ENCODE measurements around the gene TANGO2. TPM values are rescaled to one million over a fixed set of nuclear protein-coding genes. Genes with fewer than 3 reads are reported as not detected.
A peak's percentile ranks its signal among the peaks of the same experiment; 100 is the strongest.

Gene TANGO2
- total RNA-seq, 1 donor from 2014 or later, result 15.5 TPM

DNA sequence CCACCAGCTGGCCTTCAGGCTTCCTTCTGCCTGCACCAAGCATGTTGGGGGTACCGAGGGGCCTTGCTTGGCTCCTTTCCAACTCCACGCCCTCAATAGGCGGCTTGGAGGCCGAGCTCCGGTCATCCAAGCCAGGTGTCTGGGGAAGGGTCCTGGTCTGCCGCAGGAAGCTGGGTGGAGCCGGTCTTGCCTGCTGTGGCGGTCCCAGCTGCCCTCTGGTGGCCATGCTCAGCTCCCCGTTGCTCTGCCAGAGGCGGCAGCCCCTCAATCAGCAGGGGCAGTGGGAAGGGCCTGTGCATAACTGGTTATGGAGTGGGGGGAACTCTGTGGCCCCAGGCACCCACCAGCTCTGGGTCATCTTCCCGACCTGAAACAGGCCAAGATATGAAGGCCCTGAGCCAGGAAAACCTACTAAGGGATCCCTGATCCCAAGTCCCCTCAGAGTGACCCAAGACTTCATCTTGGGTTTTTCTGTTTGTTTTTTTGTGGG lies 7.5 kb upstream of the TANGO2 start:
- DNase-seq, result peak; percentile 30

DNA sequence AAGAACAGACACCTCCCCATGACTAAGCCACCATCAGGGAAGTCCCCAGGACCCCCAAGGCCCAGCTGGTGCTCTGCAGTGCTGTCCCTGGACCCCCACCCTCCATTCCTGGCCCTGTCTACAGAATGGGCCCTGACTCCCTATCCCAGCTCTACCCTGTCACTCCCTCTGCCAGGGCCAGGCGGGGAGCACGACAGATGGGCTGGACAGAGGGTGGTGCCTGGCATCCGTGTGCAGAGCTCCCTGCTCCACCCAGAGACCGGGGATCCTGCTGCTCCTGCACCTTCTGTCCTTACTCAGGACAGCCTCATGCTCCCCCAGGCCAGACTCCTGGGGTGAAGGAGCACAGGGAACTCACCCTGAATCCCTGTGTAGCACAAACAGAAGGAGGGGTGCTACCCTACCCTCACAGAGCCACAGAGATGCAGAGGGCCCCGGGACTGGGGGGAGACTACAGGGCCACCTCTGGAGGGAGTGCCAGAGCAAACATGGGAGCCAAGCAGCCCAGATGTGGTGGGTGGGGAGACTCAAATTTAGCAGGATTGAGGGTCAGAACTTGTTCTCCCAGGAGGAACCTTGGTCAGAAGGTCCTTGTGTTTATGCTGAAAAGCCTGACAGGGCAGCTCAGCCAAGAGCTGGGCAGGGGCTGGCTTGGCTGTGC lies 6.3 kb upstream of the TANGO2 start:
- DNase-seq, result no peak

DNA sequence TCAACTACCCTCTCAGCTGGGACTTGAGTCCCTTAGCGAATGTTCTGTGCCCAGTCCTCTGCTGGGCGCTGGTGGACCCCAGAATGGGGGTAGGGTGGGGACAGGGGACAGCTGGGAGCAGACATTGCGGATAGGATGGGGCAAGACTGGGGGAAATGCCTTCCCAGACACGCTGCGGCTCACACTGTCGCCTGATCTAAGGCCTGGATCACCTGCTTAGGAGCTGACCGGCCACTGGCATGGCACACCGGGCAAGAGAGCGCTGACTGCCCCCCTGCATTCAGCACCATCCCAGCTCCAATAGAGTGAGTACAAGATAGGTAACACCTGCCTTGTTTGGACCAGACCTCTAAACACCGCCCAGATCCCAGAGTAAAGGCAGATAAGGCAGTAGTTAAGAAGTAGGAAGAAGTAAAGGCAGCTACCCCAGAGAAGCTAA lies 5.7 kb upstream of the TANGO2 start:
- no peak for DNase-seq

DNA sequence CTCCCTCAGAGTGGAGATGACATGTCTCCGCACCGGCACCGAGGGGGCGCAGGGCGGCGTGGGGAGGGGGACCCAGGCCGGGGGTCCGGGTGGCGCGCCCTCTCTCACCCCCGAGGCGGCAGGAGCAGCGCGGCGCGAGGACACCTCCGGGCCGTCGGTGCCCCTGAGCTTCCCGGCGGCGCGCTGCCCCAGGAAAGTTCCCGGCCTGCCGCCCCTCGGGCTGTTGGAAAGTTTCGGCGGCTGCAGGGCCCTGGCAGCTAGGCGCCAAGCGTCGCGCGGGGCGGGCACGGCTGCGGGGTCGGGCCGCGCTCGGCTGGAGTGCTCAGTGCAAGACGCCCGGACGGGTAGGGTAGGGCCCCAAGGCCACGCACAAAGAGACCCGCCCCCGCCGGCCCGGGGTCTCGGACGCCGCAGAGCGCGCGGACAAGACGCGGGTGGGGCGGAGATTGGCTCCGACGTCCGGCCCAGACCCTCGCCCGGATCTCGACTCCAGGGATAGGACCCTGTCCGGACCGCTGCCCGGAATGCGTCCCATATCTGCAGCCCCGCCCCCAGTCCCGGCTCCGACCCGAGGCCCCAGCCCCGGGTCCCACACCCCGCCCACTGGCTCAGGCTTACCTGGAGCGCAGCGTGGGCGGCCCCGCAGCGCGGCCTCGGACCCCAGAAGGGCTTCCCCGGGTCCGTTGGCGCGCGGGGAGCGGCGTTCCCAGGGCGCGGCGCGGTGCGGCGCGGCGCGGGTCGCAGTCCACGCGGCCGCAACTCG lies 4.8 kb upstream of the TANGO2 start:
- no peak for DNase-seq

DNA sequence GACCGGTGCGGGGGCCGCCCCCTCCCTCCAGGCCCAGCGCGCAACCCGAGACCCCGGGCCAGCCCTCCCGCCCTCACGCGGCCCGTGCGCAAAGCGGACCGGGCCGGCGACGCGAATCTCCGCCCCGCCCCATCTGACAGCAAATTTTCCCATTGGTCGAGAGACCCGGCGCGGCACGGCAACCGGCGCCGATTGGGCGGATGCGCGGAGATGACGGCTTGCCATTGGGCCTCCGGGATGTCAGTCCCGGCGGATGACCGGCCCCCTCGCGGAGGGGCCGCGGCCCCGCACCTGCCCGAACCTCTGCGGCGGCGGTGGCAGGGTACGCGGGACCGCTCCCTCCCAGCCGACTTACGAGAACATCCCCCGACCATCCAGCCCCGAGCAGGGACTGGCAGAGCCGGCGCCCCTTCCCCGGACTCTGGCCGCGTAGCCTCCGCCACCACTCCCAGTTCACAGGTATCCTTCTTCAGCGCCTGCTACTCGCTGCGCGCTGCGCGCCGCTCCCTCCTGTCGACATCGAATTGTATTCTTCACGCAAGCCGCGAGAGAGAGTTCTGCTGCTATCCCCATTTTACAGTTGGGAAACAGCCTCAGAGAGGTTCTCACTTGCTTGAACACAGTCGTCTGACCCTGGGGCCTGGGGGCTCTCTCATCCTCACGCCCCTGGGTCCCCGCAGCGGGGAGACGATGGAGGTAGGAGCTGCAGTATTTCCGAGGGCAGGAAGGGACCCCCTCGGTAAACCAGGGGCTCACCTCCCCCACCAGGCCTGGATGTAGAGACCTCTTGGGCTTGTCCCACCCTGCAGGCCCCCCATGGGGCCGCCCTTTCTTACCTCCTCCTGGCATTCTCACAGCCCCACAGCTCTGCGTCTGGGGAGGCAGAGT lies 3.9 kb upstream of the TANGO2 start, which contains the start of gene ARVCF:
Gene ARVCF (minus strand): TSS at position 90 of the 888 bp plus-strand sequence. CDS start 26,029 bp downstream, outside the sequence.
- DNase-seq, result peak; percentile 65

DNA sequence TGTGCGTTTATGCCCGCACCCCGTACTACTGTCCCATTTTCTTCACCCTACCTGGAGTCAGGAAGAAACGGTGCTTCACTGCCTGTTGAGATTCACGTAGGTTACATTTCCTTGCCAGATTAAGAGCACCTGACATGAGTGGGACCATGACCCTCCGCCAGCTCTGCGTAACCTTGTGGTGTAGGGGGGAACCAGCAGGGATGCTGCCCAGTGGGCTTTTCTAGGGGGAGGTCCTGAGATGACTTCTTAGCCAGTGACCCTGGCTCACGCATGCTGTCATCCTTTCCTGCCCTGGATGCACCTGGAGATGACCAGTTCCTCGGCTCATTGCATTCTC lies 3.3 kb upstream of the TANGO2 start:
- DNase-seq, result no peak

DNA sequence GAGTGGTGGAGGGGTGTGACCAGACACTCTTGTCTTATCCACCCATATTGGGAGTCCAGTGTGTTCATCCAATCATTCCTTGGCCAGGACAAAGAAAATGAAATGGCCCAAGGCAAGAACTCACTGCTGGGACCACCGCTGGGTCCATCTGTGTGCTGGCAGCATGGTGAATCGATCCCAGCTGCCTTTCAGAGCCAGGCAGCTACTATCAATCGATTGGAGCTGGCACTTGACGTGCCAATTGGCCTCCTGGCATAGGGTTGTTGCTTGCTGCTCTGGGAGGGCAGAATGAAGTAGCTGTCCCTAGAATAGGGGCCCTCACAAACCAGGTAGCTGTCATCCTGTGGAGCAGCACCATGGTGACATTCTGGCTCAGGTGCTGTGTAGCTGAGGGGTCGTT lies 2.9 kb upstream of the TANGO2 start:
- no peak for DNase-seq

DNA sequence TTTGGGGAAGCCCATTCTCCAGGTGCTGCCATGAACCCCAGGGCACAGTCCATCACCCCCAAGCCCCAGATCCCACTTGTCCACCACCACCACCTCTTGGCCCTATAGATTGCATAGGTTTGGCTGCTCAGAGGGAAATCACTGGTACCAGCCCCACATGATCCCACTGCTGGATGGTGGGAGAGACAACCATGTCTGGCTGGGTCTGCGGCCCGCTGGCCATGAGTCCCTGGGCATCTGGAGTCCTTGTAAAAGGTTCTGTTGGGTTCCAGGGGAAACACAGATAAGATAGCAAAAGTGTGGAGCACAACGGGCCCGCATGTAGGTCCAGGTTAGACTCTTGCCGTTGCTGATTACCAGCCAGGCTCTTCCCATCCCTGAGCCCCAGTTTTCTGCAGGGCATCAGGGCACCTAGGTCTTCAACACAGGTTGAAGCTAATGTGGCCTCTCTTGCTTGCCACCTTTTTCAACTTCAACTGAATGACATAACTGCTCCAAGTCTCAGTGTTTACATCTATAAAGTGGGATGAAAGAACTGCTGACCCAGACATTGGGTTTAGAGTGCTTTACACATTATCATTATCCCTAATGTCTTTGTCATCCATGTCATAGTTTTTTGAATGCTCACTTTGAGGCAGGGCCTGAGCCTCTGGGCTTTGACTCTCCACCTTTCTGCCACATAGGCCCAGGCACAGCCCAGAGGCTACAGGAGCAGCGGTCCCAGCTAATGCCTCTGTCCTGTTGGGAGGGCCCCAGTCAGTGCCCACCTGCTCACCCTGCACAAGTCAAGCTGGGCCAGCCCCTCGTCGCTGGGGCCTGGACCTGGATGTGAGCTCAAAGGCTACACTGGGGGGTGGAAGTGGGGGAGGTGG lies 1.0 kb upstream of the TANGO2 start:
- DNase-seq, result no peak

DNA sequence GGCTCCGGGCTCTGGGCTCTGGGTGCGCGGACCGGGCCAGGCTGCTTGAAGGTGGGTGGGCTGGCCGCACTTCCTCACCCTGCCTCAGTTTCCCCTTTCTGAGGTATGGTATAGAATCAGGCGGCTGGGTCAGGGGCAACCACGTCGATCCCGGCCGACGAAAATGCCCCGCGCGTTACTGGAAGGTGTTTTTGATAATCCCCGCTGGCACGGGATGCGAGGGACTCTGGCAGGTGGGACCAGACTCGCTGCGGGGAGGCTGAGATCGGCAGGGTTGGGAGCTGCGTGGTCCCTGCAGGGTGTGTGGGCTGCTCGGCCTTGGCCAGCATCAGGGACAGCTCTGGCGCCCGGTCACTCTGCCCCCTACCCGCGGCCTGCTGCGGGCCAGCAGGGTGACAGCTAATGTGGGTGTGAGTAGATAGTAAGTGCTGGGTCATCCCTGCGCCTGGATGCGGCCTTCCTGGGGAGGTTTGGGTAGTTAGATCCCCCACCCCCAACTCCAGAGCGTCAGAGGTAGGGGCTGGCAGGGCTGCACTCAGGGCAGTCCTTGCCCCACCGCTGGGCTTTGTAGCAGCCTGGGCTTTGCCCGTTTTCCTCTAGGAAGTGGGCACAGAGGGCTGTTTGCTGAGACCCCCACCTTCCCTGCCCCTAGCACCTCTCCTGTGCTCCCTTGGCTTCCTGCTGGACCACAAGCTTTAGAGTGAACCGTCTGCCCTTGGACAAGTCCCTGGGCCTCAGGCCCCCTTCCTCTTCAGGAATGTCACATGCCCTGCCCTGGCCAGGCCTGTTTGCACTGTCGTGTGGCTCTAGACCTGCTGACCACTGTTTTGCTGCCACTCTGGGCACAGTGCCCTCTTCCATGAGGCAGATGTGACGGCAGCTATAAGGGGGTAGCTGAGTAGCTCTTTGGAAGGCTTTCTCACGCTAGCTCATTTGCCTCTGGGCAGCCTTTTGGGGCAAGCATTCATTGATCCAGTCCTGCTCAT lies 579 bp downstream of the TANGO2 start:
- DNase-seq, result no peak

DNA sequence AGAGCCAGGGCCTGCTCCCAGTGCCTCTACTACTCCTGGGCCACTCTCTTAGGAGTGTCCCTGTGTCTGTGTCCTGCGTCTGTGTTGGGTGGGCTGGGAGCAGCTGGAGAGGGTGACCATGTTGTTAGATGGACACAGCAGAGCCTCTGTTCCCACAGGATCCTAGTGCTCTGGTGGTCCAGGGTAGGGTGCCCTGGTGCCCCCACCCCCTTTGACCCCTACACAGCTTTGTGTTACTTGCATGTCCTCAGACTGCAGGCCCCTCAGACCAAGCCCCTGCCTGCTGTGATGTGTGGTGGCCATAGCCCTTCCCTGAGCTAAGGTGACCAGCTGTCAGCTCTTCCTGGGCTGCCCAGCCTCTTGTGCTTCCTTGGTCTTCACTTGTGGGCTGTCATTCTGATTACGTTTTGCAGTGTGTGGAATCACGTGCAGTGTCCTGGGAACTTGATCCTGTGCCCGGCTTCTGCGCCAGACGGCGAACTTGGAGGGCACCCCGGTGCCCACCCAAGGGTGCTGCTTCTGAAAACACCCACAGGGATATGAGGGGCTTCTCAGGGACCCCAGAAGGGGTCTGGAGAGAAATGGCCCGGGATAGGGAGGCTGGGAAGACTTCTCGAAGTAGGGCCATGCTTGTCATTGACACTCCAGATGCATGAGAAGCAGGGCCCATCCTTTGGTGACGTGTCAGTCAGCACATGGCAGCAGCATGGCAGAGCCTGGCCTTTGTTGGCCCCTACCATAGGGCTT lies 1.5 kb downstream of the TANGO2 start:
- no peak for DNase-seq

DNA sequence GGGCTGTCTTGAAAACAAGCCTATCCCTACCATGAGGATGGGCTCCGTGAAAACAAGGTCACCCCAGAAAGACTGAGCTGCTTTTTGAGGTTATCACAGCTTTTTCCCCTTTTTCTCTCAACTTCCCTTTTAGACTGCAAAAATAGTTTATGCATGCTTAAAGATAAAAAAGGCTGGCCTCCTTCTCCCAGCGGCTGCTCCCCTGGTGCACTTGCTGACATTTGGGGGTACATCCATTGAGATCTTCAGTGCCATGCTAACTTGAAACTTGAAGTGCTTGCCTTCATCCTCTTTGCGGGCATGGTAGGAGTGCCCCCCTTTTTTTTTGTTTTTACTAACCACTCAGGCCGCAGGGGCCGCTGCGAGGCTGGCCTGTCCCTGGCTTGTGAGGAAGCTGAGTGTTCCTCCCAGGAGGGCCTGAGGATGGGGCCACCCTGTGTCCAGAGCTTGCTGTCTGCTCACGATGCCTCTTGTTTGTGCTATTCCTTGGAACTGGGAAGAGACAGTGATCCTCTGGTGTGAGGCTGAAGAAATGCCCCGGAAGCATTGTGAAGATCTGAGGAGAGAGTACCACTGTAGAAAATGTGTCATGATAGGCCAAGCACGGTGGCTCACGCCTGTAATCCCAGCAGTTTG lies 2.2 kb downstream of the TANGO2 start:
- DNase-seq, result no peak

DNA sequence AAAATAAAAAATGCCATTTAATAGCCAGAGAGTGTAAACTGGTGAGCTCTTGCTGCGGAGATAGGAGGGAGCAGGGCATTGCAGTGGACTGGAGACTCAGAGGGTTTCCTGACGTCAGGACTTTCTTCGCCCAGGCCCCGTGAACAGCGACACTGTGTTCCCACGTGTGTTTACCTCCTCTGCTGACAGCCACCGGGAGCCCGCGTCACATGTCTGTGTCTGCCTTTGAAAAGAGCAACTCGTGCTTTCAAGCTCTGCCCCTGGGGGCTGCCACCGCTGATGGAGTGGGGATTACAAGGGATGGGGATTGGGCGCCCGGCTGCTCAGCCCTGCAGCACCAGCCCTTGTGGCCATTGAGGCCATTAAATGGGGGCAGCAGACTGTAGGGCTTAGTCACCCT lies 3.3 kb downstream of the TANGO2 start:
- DNase-seq, result no peak

DNA sequence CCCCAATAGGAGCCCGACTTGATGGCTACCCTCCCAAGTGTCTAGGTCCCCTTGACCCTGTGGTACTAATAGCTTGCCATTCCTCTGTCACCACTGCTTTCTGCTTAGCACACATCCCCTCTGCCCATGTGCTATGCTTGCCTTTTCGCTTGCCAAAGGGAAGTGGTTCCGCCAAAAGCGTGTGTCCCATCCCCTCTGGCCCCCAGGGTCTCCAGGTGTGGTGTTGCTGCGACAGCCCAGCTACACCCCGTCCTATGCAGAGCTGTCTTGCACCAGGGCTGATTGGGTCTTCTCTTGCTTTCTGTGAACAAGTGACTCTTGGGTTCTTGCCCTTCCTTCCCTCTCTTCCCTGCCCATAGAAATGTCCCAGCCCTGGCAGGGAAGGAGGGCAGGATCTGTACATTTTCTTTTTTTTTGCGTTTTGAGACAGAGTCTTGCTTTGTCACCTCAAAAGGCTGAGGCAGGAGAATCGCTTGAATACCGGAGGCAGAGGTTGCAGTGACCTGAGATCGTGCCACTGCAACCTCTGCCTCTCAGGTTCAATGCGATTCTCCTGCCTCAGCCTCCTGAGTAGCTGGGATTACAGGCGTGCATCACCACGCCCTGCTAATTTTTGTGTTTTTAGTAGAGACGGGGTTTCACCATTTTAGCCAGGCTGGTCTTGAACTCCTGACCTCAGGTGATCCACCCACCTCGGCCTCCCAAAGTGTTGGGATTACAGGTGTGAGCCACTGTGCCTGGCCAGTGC lies 3.9 kb downstream of the TANGO2 start:
- DNase-seq, result no peak

DNA sequence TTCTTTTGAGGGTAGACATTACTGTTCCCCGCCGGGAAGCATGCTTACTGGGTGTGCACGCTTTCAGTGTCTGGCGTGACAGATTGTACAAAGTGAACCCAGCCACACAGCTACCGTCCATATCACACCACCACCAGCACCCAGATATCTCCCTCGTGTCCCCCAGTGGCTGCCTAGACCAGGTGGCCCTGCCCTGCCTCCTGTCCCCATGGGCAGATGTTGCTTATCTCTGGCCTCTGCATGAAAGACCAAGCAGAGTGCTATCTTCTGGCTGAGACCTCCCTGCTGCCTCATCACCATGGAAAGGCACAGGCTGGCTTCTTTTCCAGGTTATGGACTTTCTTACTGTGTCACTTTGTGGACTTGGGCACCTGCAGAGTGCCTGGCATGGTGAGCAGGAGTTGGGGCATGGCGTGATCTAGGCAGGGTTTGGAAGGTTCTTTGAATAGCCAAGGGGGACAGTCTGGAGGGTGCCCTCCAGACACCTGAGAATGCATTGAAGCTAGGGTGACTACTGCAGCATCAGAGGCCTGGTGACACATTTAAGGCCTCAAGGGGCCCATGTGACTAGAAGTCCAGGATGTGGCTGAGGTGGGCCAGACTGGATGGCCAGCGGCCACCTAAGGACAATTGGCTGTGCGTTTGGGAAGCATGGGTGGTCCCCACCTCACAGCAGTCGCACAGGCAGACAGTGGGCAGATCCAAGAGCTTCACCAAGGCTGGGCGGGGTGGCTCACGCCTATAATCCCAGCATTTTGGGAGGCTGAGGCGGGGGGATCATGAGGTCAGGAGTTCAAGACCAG lies 4.7 kb downstream of the TANGO2 start:
- DNase-seq, result no peak

DNA sequence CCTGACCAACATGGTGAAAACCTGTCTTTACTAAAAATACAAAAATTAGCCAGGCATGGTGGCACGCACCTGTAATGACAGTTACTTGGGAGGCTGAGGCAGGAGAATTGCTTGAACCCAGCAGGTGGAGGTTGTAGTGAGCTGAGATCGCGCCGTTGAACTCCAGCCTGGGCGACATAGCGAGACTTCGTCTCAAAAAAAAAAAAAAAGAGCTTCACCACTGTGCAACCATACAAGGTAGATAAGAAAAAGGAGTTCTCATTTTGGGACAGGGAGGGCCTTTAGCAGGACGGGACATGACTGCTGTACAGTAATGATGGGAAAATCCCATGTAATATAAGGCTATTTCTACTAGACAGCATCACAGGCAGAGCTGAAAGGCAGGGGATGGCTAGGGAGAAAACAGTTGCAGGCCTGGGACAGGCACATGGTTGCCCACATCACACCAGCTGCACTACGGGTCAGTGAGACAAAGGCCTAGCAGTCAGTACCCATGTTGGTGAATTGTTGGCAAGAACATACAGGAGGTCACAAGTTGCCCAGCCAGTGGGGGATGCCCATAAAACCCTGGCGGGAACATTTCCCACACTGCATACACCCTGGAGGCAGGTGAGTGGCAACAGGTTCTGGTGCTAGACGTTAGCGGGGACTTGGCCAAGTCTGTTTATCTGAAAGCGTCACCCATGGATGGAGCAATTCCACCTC lies 5.4 kb downstream of the TANGO2 start:
- no peak for DNase-seq

DNA sequence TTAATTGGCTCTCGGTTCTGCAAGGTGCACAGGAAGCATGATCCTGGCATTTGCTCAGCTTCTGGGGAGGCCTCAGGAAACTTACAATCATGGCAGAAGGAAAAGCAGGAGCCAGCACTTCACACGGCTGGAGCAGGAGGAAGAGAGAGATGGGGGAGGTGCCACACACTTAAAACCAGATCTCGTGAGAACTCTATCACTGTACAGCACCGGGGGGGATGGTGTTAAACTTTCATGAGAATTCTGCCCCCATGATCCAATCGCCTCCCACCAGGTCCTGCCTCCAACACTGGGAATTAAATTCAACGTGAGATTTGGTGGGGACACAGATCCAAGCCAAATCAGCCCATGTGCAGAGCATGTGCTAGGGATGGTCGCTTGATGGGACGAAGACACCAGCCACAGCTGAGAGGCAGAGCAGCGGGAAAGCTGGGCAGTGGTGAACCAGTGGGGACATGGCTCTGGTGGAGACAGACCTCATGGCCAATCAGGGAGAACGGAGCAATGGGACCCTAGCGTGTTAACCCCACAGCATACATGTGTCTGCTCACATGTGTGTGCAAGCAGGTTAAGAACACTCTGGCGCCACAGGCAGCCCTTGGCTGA lies 6.2 kb downstream of the TANGO2 start:
- DNase-seq, result no peak
